ENCODE measurements around the gene TTC32.

DNA sequence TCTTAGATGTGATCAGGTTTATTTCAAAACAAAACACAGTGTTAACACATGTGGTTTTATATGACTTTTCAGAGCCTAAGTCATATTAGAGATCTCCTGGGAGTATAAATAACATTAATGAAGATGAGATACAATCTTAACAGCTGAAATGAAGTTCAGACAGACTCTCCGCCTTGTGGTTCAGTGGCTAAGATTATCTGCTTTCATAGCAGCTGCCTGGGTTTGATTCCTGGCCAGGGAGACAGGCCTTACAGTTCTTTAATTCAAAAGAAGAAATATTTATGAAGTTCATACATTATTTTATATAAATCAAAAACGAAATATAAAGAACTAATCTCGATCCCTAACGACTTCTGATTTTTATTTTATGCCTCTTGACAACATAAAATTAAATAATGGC is 35.2 kb upstream of the TTC32 start:
- TF ChIP-seq TAF1 (IDR thresholded peaks at IDR 0.05; ENCODE audit: borderline replicate concordance, low read depth, low read length) (no peak), POLR2AphosphoS5 (IDR thresholded peaks at IDR 0.05; ENCODE audit: low read depth, low read length) (no peak), POLR2A (IDR thresholded peaks at IDR 0.05; ENCODE audit: low read depth, low read length) (no peak)
